Stimulated activated naive B cell treated with anti-CD40 and anti-IgM and Interleukin-4, amounts not matched to agents 10 μg/mL and 1 μg/mL and 100 μg/mL, for 72 hours (primary cell): Measurements from ENCODE around the gene TSSC4.

Experiments
- ATAC-seq, 2 donors: fragments of 150-1000 bp; cut with Tn5 transposase; replicated peaks; 2 replicates each; pipeline ENCODE4 v1.10.0; 2021; ENCODE audit warnings: moderate library complexity in 1 of 2
- DNase-seq: peaks from one replicate; pipeline ENCODE4 v3.0.0; 2021
- H3K27ac Mint-ChIP-seq: one replicate; pipeline ENCODE4 v1.8.0; 2022; ENCODE audit warnings: mild to moderate bottlenecking, mixed read lengths
- H3K27me3 Mint-ChIP-seq, 2 donors: one replicate each; pipeline ENCODE4 v1.8.0; 2022; ENCODE audit warnings: mixed read lengths in 2 of 2
- H3K36me3 Mint-ChIP-seq, 2 donors: one replicate each; pipeline ENCODE4 v1.8.0; 2022; ENCODE audit warnings: mixed read lengths in 2 of 2, mild to moderate bottlenecking in 1 of 2
- H3K4me1 Mint-ChIP-seq, 2 donors: one replicate each; pipeline ENCODE4 v1.8.0; 2022; ENCODE audit warnings: mixed read lengths in 2 of 2, mild to moderate bottlenecking in 1 of 2
- H3K4me3 Mint-ChIP-seq, 2 donors: one replicate each; pipeline ENCODE4 v1.8.0; 2022; ENCODE audit warnings: mild to moderate bottlenecking in 2 of 2, mixed read lengths in 2 of 2, moderate library complexity in 1 of 2
- H3K9me3 Mint-ChIP-seq, 2 donors: one replicate each; pipeline ENCODE4 v1.8.0; 2022; ENCODE audit warnings: mixed read lengths in 2 of 2, mild to moderate bottlenecking in 1 of 2

The TSSC4 gene

DNA sequence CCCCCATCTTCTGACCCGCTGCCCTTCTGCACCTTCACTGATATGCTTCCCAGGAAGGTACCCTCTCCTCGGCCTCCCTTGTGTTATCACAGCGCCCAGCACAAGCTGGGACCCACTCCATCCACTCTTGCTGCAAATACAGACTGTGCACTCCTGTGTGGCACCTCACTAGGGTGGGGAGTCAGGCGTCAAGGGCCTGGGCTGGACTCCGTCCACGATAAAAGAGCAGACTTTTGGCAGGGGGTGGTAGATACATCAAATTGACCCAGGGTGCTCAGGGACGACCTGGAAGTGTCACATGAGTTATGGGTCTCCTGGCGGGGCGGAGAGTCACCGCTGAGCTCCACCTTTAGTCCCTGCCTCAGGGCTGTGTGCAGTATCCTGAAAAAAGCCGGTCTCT is 42.9 kb downstream of the TSSC4 start:
- peaks cover 5 to 14% of the 10 kb centered on the region in 2 donors for H3K27me3 Mint-ChIP-seq
- H3K9me3 Mint-ChIP-seq: peaks cover 0 to 1% of the 10 kb centered on the region in 2 donors
- H3K4me1 Mint-ChIP-seq: peaks cover 20 to 30% of the 10 kb centered on the region in 2 donors
- no peak for ATAC-seq
- H3K36me3 Mint-ChIP-seq: no peaks in the 10 kb centered on the region
- H3K4me3 Mint-ChIP-seq: peak overlapping the region; percentile 0 to 1
- H3K27ac Mint-ChIP-seq: no peak overlapping the region
- DNase-seq: no peak

DNA sequence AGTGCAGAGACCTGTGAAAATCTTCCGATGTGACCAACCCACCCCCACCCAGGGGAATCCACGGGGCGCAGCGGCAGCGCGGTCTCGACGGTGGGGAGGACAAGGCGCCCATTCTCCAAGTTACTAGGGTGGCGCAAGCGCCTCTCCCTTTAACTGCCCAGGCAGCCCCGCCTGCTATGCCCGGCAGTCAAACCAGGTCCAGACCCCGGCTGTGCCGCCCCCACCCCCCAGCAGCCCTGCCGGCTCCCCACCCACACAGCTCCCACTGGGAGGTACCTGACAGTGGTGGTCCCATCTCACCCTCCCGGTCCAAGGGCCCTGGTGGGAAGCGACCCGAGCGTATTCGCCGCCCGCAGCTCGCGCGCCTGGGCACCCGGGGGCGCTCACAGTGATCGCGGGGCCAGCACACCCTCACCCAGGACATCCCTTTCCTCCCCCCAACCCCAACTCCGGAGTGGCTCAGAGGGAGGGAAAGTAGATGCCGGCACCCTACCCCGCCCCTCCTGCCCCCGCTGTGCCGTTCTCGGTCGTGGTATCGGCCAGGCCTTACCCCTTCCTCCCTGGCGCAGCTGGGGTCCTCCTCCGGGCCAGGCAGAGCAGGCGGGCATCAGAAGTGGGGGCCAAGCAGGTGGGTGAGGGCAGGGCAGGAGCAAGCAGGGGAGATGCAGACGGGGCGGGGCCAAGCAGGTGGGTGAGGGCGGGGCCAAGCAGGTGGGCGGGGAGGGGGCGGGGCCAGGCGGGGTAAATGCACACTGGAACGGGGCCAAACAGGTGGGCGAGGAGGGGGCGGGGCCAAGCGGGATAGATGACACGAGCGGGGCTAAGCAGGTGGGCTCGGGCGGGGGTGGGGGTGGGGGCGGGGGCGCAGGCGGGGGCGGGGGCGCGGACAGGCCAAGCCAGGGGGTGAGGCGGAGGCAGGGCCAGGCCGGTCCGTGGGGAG is 43.6 kb downstream of the TSSC4 start, which contains the start of gene TRPM5:
Gene TRPM5 (minus strand): TSS at position 634 of the 940 bp plus-strand sequence. CDS start 21,478 bp downstream, outside the sequence.
- H3K27ac Mint-ChIP-seq: peak within 1 kb of the TSS; percentile 87
- H3K36me3 Mint-ChIP-seq: no peaks in the 10 kb centered on the region
- DNase-seq (peak; percentile 40), ATAC-seq (peak; percentile 28 to 33)
- H3K27me3 Mint-ChIP-seq: peaks cover 5 to 14% of the 10 kb centered on the region in 2 donors
- peaks cover 20 to 30% of the 10 kb centered on the region in 2 donors for H3K4me1 Mint-ChIP-seq
- H3K9me3 Mint-ChIP-seq: peaks cover 0 to 1% of the 10 kb centered on the region in 2 donors
- H3K4me3 Mint-ChIP-seq: peak within 1 kb of the TSS; percentile 90 to 91

DNA sequence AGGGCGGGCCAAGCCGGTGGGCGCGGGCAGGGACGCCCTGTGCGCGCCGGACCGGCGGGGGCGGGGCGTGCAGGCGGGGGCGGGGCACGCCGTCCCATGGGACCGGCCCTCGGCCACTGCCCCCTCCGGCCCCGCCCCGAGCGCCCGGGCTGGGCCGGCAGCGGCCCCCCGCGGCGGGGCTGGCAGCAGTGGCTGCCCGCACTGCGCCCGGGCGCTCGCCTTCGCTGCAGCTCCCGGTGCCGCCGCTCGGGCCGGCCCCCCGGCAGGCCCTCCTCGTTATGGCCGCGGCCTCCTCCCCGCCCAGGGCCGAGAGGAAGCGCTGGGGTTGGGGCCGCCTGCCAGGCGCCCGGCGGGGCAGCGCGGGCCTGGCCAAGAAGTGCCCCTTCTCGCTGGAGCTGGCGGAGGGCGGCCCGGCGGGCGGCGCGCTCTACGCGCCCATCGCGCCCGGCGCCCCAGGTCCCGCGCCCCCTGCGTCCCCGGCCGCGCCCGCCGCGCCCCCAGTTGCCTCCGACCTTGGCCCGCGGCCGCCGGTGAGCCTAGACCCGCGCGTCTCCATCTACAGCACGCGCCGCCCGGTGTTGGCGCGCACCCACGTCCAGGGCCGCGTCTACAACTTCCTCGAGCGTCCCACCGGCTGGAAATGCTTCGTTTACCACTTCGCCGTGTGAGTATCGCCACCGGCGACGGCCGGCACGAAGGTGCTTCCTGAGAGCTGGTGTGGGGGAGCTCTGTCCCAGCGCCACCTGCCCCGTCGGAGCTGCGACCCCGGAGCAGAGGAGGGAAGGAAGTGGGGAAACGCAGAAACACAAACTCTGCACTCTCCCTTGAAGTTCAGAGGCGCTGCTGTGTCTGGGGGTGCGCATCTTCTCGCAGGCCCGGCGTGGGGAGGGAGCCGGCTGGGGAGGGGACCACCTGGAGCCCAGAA is 44.5 kb downstream of the TSSC4 start, which contains the start of gene KCNQ1:
Gene KCNQ1 (plus strand): TSS at position 188 of the 925 bp plus-strand sequence. CDS start 91 bp downstream, at position 279.
- Mint-ChIP-seq H3K27me3 (peaks cover 5 to 14% of the 10 kb centered on the region in 2 donors), H3K4me1 (peaks cover 20 to 30% of the 10 kb centered on the region in 2 donors), H3K4me3 (peak within 1 kb of the TSS; percentile 90 to 91), H3K27ac (peak within 1 kb of the TSS; percentile 87), H3K36me3 (no peaks in the 10 kb centered on the region), H3K9me3 (no peaks in the 10 kb centered on the region)
- ATAC-seq: peak; percentile 71 to 77
- peak; percentile 65 for DNase-seq

DNA sequence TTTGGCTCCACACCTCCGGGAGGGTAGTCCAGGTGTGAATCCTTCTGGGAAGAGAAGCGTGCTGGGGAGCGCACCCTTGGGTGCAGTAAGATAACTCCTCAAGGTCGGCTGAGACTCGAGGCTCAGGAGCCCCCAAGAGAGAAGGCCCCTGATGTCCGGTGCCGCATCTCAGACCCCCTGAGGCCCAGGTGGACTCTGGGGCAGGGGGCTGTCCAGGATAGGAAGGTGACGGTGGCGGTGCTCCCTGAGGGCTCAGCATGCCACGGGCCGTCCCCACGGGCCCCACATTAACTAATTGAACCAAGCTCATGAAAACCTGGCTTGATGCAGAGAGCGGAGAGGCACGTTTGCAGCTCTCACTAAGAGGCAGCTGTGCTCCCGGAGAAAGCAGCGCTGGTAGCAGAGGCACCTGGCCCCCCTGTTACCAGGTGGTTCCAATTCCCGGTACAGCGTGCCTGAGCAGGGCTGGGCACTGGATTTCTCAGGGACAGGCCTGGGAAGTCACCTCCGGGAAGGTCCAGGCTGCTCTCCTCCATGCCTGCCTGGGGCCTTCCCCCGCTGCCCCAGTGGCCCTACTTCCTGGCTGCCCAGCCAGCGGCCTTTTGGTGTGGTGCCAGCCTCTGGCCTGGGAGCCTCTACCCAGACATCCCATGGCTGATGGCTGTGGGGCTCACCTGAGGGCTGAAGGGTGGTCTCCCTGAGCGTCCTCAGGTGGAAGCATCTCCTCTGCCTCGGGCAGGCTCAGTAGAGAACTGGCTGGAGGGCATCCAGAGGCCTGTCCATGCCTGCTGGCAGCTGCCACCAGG is 45.4 kb downstream of the TSSC4 start:
- Mint-ChIP-seq H3K27me3 (peaks cover 0 to 7% of the 10 kb centered on the region in 2 donors), H3K4me1 (peaks cover 20 to 30% of the 10 kb centered on the region in 2 donors), H3K27ac (peak overlapping the region; percentile 87), H3K4me3 (peak overlapping the region; percentile 90 to 91), H3K9me3 (no peaks in the 10 kb centered on the region), H3K36me3 (no peaks in the 10 kb centered on the region)
- no peak for DNase-seq
- ATAC-seq: no peak

DNA sequence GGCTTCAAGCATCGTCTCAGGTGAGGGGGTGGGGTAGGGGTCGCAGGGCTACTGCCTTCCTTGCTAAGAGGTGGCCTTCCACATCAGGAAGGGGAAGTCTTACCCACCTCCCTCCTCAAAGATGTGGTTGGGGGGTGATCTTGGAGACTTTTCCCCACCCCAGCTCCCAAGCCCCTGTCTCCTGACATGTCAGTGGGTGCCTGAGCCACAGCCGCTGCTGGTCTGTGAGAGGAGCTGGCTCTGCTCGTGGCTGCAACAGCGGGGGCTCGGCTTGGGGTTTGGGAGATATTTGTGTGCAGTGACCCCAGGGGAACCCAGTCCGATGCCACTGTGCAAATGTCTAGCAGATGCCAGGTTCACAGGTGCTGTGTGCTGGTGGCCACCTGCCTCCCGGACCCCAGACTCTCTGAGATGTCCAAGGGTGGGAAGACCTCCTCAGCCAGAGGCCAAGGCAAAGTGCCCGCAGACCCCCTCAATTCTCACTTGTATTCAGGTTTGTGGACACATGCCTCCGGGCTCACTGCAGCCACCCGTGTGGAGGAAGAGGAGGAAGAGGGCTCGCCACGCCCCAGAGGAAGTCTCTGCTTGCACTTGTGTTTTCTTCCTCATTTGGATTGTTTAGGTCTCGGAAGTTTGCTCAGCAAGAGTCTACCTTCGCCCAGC is 46.2 kb downstream of the TSSC4 start:
- H3K9me3 Mint-ChIP-seq: no peaks in the 10 kb centered on the region
- H3K27ac Mint-ChIP-seq: peak overlapping the region; percentile 87
- peaks cover 0 to 6% of the 10 kb centered on the region in 2 donors for H3K27me3 Mint-ChIP-seq
- peak overlapping the region; percentile 70 to 78 for H3K4me3 Mint-ChIP-seq
- H3K36me3 Mint-ChIP-seq: no peaks in the 10 kb centered on the region
- H3K4me1 Mint-ChIP-seq: peaks cover 20 to 30% of the 10 kb centered on the region in 2 donors
- ATAC-seq (no peak), DNase-seq (no peak)

DNA sequence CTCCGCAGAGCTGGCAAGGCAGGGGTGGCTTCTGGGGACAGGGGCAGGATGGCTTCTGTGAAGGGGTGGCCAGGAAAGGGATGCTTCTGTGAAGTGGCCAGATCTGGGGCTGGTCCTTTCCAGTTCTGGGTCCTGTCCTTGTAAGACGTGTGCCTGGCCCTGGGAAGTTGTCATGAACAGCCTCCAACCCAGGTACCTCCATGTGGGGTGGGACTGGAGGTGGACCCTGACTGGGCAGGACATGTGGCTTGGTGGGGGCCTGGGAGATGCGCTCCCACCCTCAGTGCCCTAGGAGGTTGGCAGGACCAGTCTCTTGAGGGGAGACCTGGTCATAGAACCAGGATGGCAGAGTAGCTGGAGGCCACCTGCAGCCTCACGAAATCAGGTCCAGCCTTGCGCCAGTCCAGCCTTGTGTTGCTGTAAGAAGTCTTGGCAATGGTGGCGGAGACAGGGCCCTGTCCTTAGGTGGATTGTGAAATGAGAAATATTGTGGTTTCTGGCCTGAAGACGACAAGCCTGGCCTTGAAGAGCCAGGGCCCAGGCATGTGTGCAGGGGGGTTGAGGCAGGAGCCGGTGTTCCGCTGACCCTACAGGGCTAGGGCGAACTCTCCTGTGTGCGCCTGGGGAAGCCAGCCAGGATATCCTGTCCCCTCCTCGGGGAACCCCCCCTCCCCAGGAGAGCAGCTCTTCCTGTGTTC is 46.9 kb downstream of the TSSC4 start:
- Mint-ChIP-seq H3K27me3 (peaks cover 0 to 6% of the 10 kb centered on the region in 2 donors), H3K4me3 (peak overlapping the region; percentile 70 to 78), H3K36me3 (no peaks in the 10 kb centered on the region), H3K4me1 (peaks cover 20 to 30% of the 10 kb centered on the region in 2 donors), H3K27ac (peak overlapping the region; percentile 87), H3K9me3 (no peaks in the 10 kb centered on the region)
- ATAC-seq: no peak
- no peak for DNase-seq

DNA sequence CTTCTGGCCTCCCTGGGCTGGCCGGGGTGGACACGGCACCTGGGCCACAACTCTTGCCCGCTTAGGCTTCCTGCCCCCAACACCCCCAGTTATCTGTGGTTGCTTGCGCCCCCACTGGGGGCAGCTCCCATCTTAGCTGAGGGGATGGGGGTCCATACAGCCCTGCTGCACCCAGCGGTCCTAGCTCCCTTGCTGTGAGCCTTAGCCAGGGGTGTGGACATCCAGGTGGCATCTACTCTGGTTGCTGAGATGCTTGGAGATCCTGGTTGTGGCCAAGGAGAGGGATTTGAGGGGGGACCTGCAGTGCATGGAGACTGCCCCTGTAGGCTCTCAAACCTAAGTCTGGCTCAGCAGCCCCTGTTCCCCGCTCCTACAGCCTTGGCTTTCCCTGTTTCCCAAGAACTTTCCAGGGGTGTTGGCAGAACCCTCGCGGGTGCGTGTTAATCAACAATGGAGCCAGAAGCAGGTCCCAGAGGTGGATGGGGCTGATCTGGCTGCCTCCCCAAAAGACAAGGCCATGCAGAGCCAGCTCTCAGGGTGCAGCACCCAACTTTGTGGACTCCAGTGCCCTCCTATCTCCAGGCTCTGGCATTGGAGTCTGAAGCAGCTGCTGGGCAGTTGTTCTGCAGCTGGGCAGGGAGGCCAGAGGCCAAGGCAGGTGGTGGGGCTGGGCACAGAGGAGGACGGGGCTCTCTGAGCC is 47.6 kb downstream of the TSSC4 start:
- no peaks in the 10 kb centered on the region for H3K36me3 Mint-ChIP-seq
- ATAC-seq (no peak), DNase-seq (no peak)
- no peaks in the 10 kb centered on the region for H3K9me3 Mint-ChIP-seq
- H3K27me3 Mint-ChIP-seq: peaks cover 0 to 6% of the 10 kb centered on the region in 2 donors
- H3K27ac Mint-ChIP-seq: no peak overlapping the region
- H3K4me1 Mint-ChIP-seq: peaks cover 20 to 30% of the 10 kb centered on the region in 2 donors
- no peak overlapping the region for H3K4me3 Mint-ChIP-seq

DNA sequence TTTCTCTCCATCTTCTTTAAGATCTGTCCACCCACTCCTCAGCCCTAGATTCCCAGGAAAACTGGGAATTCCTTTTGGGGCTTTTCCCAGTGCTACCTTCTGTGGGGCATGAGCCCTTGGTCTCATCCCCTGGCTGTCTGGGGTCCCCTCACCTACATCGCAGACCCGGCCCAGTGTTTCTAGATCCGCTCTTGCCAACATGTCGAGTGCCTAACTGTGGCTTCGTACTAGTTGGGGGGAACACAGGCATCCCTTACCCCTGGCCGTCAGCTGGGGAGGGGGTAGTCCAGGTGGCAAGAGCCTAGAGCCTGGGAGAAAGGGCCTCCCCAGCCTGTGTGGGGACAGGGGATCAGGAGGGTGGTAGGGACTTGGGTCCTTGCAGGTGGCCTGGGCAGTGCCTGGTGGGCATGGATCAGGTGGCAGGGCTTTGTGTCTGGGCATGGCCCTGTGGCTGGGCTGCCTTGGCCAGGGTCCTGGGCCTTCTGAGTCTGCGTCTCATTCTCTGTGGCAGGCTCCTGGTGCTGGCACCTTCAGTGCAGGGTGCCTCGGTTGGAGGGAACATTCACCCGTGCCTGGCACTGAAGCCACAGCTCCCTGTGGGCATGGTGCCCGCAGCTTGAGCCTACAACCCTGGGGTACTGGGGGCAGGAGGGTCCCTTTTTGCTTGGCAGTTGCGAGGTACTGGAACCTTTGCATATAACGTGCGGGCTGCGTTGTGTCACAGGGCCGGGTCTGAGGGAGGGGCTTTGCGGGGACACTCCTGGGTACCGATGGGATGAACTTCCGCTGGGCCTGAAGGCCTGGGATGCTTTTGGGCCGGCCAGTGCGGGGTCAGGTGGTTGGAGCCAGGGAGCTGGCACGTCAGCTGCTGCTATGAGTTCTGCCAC is 48.4 kb downstream of the TSSC4 start:
- ATAC-seq (no peak), DNase-seq (no peak)
- no peaks in the 10 kb centered on the region for H3K36me3 Mint-ChIP-seq
- H3K27me3 Mint-ChIP-seq: peaks cover 0 to 6% of the 10 kb centered on the region in 2 donors
- no peak overlapping the region for H3K27ac Mint-ChIP-seq
- peaks cover 20 to 30% of the 10 kb centered on the region in 2 donors for H3K4me1 Mint-ChIP-seq
- no peak overlapping the region for H3K4me3 Mint-ChIP-seq
- no peaks in the 10 kb centered on the region for H3K9me3 Mint-ChIP-seq

DNA sequence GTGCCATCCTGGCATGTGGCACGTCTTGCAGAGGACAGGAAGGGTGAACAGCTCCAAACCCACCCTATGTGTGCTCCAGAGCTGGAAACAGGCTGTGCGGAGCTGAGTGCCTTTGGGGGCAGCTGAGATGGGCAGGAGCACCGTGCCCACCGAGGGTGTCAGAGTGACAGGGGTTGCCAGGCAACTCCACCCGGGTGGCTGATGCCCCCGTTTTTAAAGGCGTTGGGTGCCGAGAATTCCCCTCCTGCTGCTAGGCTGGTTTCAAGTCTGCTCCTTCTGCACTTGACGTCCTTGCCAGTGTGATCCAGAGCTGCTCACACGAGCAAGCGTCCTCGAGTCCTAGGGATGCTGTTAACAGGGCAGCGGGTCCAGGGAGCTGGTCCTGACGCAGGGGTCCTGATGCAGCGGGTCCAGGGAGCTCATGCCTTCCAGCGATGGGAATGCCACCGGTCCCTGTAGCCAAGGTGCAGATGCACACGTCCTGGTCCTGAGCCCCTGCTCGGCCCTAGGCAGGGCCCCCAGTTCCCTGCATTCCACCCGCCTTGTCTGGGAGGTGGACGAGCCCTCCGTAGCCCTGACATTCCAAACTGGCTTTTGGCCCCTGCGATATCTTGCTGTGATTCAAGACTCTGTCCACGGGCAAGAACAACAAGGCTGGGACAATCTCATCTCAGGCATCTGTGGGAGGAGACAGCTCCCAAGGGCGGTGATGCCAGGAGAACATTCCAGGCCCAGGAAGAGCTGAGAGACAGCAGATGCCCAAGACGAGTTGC is 49.2 kb downstream of the TSSC4 start:
- H3K4me1 Mint-ChIP-seq: peaks cover 20 to 30% of the 10 kb centered on the region in 2 donors
- H3K27me3 Mint-ChIP-seq: peaks cover 0 to 6% of the 10 kb centered on the region in 2 donors
- H3K4me3 Mint-ChIP-seq: no peak overlapping the region
- no peak overlapping the region for H3K27ac Mint-ChIP-seq
- DNase-seq (no peak), ATAC-seq (no peak)
- no peaks in the 10 kb centered on the region for H3K9me3 Mint-ChIP-seq
- no peaks in the 10 kb centered on the region for H3K36me3 Mint-ChIP-seq

DNA sequence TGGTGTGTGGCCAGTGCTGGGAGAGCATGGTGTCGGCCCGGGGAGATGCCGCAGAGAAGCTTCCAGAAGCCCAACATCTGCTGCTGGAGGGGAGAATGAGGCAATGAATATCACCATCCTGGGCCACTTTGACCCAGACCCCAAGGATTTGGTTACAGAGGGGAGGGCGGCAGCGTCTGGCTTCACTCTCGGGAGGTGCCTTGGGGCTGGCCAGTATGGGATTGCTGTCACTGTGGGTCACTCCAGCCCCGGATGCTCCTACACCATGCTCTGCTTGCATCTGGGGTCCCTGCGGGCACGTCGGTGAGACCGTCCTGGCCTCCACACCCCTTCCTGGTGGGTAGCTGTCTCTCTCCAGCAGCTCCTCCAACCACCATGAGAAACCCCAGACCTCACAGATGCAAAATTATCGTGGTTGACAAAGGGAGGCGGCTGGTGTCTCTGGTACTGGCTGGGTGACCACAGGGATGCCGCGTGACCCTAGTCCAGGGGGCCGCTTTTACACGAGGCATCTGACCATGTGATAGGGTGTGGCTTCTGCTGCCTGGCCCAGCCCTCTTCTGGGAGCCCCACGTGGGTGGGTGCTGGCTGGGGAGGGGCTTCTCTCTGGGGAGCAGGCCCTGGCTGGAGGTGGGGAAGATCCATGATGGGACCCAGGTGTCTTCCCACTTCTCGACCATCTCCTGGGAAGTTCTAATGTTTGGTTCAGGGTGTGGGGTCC is 49.9 kb downstream of the TSSC4 start:
- H3K9me3 Mint-ChIP-seq: no peaks in the 10 kb centered on the region
- no peaks in the 10 kb centered on the region for H3K36me3 Mint-ChIP-seq
- no peak overlapping the region for H3K4me3 Mint-ChIP-seq
- peaks cover 0 to 2% of the 10 kb centered on the region in 2 donors for H3K27me3 Mint-ChIP-seq
- H3K27ac Mint-ChIP-seq: no peak overlapping the region
- no peak for DNase-seq
- H3K4me1 Mint-ChIP-seq: peaks cover 17 to 26% of the 10 kb centered on the region in 2 donors
- no peak for ATAC-seq
